ENCODE results near the gene RAF1.

DNA sequence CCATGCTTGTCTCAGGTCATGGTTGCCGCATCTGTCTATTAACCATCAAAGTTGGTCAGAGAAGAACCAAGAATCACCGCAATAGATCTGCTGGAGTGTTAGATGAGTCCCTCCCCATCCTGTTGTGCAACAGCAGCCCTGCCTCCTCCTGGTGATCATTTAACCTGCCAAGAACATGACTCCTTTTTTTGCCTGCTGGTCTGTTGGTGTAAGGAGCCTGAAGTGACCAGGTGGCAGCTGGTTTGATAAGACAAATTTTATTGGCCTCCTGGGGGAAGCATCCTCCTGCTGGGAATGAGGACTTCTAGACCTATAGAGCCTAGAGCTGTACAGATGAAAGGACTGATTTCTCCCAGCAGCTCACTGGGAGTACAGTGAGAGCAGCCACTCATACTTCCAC is 43.5 kb upstream of the RAF1 start:
- no peak for TF ChIP-seq ZNF384 (IDR thresholded peaks at IDR 0.05)
- no peak for TF ChIP-seq FOXK2 (IDR thresholded peaks at IDR 0.05)
- TF ChIP-seq FOXA1 (IDR thresholded peaks at IDR 0.05): no peak
- TF ChIP-seq CTBP1 (IDR thresholded peaks at IDR 0.05; ENCODE audit: borderline replicate concordance): no peak
- TF ChIP-seq BHLHE40 (IDR thresholded peaks at IDR 0.05; ENCODE audit: borderline replicate concordance): no peak
- TF ChIP-seq, protein P1, sequence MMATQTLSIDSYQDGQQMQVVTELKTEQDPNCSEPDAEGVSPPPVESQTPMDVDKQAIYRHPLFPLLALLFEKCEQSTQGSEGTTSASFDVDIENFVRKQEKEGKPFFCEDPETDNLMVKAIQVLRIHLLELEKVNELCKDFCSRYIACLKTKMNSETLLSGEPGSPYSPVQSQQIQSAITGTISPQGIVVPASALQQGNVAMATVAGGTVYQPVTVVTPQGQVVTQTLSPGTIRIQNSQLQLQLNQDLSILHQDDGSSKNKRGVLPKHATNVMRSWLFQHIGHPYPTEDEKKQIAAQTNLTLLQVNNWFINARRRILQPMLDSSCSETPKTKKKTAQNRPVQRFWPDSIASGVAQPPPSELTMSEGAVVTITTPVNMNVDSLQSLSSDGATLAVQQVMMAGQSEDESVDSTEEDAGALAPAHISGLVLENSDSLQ (IDR thresholded peaks at IDR 0.05): no peak
- no peak for TF ChIP-seq TARDBP (IDR thresholded peaks at IDR 0.05)
- no peak for TF ChIP-seq SUZ12 (IDR thresholded peaks at IDR 0.05)
- TF ChIP-seq ELF4 (IDR thresholded peaks at IDR 0.05): no peak
- TF ChIP-seq FOXM1 (IDR thresholded peaks at IDR 0.05; ENCODE audit: borderline replicate concordance): no peak
- TF ChIP-seq HDGF (IDR thresholded peaks at IDR 0.05; ENCODE audit: borderline replicate concordance): no peak

All from HEK293T (cell line).